Stomach smooth muscle (tissue), 2 donors: ENCODE data around the gene ARHGAP15.

ENCODE experiments used
- H3K27ac ChIP-seq: one replicate; pipeline ENCODE4 v1.7.0; 2013; ENCODE audit warnings: mild to moderate bottlenecking, low read length, inconsistent platforms
- H3K27me3 ChIP-seq, 2 donors: one replicate each; pipeline ENCODE4 v1.7.0; 2013; ENCODE audit warnings: low read length in 2 of 2; ENCODE audit not compliant: insufficient read depth in 2 of 2, control insufficient read depth in 1 of 2
- H3K36me3 ChIP-seq, 2 donors: one replicate each; pipeline ENCODE4 v1.7.0; 2013; ENCODE audit warnings: low read length in 2 of 2; ENCODE audit not compliant: control insufficient read depth in 2 of 2, insufficient read depth in 2 of 2
- H3K4me1 ChIP-seq: one replicate; pipeline ENCODE4 v1.7.0; 2013; ENCODE audit warnings: low read length; ENCODE audit not compliant: control insufficient read depth, insufficient read depth
- H3K4me3 ChIP-seq, 2 donors: one replicate each; pipeline ENCODE4 v1.7.0; 2013; ENCODE audit warnings: low read length in 2 of 2
- H3K9ac ChIP-seq, 2 donors: one replicate each; pipeline ENCODE4 v1.7.0; 2013; ENCODE audit warnings: low read length in 2 of 2, mild to moderate bottlenecking in 1 of 2
- H3K9me3 ChIP-seq, 2 donors: one replicate each; pipeline ENCODE4 v1.7.0; 2013; ENCODE audit warnings: low read length in 2 of 2; ENCODE audit not compliant: control insufficient read depth in 2 of 2
- donor health status: healthy.
- donor health status: Pancreatic carcinoma.

The ARHGAP15 gene

GRCh38 chr2:143481733-143482132 lies 352.5 kb downstream of the ARHGAP15 start:
- no peak overlapping the region for H3K9ac ChIP-seq
- H3K4me1 ChIP-seq = no peaks in the 10 kb centered on the region
- no peaks in the 10 kb centered on the region for H3K27me3 ChIP-seq
- no peaks in the 10 kb centered on the region for H3K36me3 ChIP-seq
- H3K4me3 ChIP-seq = no peak overlapping the region
- peak overlapping the region; percentile 26 for H3K27ac ChIP-seq
- H3K9me3 ChIP-seq = no peaks in the 10 kb centered on the region

- H3K27ac ChIP-seq = no peak overlapping the region
- no peaks in the 10 kb centered on the region for H3K9me3 ChIP-seq
- H3K4me3 ChIP-seq = no peak overlapping the region
These were observed 353.1 kb downstream of the ARHGAP15 start for GRCh38 chr2:143482316-143482715.

DNA sequence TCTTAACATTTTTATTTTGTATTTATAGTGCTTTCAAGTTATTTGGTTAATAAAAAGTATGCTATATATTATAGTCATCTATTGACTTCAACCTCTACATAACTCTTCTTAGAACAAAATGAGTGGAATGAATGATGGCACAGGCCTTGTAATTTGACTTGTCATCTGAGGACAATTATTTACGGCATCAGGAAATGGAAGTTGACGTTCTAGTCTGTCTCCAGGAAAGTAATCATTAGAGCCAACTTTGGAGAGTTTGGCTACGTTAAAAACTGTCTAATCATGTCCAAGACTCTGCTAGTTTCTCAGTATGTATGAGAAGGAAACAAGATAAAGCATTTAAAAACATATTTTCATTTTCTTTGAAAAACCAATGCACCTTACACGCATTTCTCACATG lies 353.6 kb downstream of the ARHGAP15 start:
- Histone ChIP-seq H3K27me3 (no peaks in the 10 kb centered on the region), H3K36me3 (no peaks in the 10 kb centered on the region), H3K4me1 (no peaks in the 10 kb centered on the region), H3K27ac (no peak overlapping the region), H3K9me3 (no peaks in the 10 kb centered on the region), H3K4me3 (no peak overlapping the region), H3K9ac (no peak overlapping the region)

More at GRCh38 chr2:143482316-143482715, 353.1 kb downstream of the ARHGAP15 start:
- no peak overlapping the region for H3K9ac ChIP-seq
- H3K36me3 ChIP-seq = no peaks in the 10 kb centered on the region
- no peaks in the 10 kb centered on the region for H3K27me3 ChIP-seq
- H3K4me1 ChIP-seq = no peaks in the 10 kb centered on the region

DNA sequence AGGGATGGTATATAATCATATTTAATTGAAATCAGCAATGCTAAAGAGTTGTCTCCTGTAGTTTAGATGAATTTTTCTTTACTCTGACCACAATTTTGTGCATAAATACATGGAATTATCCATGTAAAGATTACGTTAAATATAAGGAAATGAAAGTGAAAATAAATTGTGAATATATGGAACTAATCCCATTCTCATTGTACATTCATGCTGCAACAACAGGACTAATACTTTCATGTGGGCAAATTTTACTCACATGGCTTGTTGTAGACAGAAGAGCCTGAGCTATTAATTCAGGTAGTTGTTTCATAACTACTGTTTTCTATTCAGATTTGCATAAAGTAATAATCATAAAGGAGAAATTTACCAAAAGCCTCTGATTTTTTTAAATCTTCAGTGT lies 357.8 kb downstream of the ARHGAP15 start:
- no peak overlapping the region for H3K27ac ChIP-seq
- H3K27me3 ChIP-seq = no peaks in the 10 kb centered on the region
- no peaks in the 10 kb centered on the region for H3K36me3 ChIP-seq
- no peaks in the 10 kb centered on the region for H3K9me3 ChIP-seq
- no peak overlapping the region for H3K4me3 ChIP-seq
- no peaks in the 10 kb centered on the region for H3K4me1 ChIP-seq
- H3K9ac ChIP-seq = no peak overlapping the region

DNA sequence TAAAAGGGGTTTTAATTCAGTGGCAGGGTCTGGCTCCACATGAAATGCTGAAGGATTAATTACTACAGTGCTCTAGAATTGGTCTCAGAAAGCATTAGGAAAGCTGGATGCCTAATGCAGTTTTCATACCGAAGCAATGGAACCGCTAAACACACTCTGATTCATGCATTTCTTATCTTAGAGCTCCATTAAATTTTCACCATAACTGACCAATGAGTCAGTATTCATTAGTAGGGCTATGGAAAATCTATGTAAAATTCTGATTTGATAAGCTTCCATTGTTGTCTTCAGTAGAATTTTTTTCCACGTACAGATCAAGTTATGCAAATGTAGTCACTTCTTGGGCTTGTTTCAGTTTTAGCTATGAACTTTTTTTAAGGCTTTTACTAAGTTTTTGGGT lies 359.9 kb downstream of the ARHGAP15 start:
- Histone ChIP-seq H3K27ac (no peak overlapping the region), H3K27me3 (no peaks in the 10 kb centered on the region), H3K9me3 (no peaks in the 10 kb centered on the region), H3K36me3 (no peaks in the 10 kb centered on the region), H3K9ac (no peak overlapping the region), H3K4me1 (no peaks in the 10 kb centered on the region), H3K4me3 (no peak overlapping the region)

GRCh38 chr2:143491131-143491530 lies 361.9 kb downstream of the ARHGAP15 start:
- no peak overlapping the region for H3K27ac ChIP-seq

DNA sequence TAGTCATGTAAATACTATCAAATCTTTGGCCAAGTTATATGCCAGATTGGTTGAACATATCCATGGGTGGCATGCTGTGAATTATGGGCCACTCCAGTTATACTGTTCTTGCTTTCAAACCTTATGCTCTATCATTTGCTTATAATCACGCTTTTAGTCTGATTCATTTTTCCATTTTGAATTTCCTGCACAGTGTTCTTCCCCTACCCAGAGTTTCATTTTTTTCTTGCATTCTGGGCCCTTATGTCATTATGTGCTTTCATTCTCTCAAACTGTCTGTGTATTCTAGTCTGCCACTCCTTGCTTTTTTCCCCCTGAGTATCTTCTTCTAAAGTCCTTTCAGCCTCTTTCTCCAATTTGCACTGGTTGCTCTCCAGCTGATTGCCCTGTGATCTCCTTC lies 364.1 kb downstream of the ARHGAP15 start:
- H3K27me3 ChIP-seq = no peaks in the 10 kb centered on the region
- H3K4me1 ChIP-seq = no peaks in the 10 kb centered on the region
- H3K27ac ChIP-seq = no peak overlapping the region
- no peak overlapping the region for H3K4me3 ChIP-seq
- no peaks in the 10 kb centered on the region for H3K36me3 ChIP-seq
- H3K9ac ChIP-seq = no peak overlapping the region
- no peaks in the 10 kb centered on the region for H3K9me3 ChIP-seq

More at GRCh38 chr2:143491131-143491530, 361.9 kb downstream of the ARHGAP15 start:
- no peaks in the 10 kb centered on the region for H3K4me1 ChIP-seq
- H3K4me3 ChIP-seq = no peak overlapping the region
- no peaks in the 10 kb centered on the region for H3K36me3 ChIP-seq
- no peaks in the 10 kb centered on the region for H3K9me3 ChIP-seq
- H3K9ac ChIP-seq = no peak overlapping the region
- H3K27me3 ChIP-seq = no peaks in the 10 kb centered on the region

DNA sequence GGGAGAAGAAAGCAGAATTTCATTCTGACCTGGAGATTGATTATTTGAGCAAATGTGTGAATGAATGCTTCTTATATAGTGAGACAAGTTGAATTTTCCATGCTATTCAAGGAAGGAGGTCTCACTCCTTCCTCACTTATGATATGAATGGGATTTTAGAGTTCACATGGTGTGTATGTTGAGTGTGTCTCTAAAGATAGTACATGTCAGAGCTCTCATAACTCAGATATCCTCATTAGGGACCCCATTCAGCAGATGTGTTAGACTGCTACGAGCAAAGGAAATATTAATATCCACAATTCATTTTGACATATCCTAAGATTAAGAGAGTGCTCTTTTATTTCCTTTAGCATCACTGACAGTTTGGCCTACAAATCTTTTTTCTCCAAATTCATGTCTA lies 368.5 kb downstream of the ARHGAP15 start:
- H3K4me3 ChIP-seq = no peak overlapping the region
- no peak overlapping the region for H3K27ac ChIP-seq
- no peaks in the 10 kb centered on the region for H3K27me3 ChIP-seq
- H3K36me3 ChIP-seq = no peaks in the 10 kb centered on the region
- H3K9me3 ChIP-seq = no peaks in the 10 kb centered on the region
- H3K9ac ChIP-seq = no peak overlapping the region
- no peaks in the 10 kb centered on the region for H3K4me1 ChIP-seq

DNA sequence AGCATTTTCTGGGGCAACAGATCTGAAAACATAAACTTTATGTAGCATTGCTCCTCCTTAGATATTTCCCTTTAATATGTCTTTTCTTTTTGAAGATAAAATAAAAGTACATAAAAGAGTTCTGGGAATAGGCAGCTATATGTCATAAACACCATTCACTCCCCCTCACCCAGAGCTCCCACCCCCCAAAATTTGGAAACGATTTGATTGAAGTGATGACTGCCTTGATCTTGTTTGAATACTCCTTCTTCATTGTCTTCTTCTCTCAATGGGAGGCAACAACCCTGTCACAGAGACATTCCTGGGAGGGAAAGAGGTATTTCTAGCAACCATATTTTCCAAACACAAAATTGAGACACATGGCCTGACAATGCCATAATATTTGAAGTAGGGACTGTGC lies 369.3 kb downstream of the ARHGAP15 start:
- H3K4me3 ChIP-seq = no peak overlapping the region
- no peaks in the 10 kb centered on the region for H3K4me1 ChIP-seq
- H3K36me3 ChIP-seq = no peaks in the 10 kb centered on the region
- H3K27ac ChIP-seq = no peak overlapping the region
- no peaks in the 10 kb centered on the region for H3K9me3 ChIP-seq
- no peak overlapping the region for H3K9ac ChIP-seq
- H3K27me3 ChIP-seq = no peaks in the 10 kb centered on the region

- Histone ChIP-seq H3K4me3 (no peak overlapping the region), H3K36me3 (no peaks in the 10 kb centered on the region), H3K27me3 (no peaks in the 10 kb centered on the region), H3K9ac (no peak overlapping the region), H3K27ac (no peak overlapping the region), H3K4me1 (no peaks in the 10 kb centered on the region), H3K9me3 (no peaks in the 10 kb centered on the region)
These were observed 369.8 kb downstream of the ARHGAP15 start for GRCh38 chr2:143499061-143499460.

DNA sequence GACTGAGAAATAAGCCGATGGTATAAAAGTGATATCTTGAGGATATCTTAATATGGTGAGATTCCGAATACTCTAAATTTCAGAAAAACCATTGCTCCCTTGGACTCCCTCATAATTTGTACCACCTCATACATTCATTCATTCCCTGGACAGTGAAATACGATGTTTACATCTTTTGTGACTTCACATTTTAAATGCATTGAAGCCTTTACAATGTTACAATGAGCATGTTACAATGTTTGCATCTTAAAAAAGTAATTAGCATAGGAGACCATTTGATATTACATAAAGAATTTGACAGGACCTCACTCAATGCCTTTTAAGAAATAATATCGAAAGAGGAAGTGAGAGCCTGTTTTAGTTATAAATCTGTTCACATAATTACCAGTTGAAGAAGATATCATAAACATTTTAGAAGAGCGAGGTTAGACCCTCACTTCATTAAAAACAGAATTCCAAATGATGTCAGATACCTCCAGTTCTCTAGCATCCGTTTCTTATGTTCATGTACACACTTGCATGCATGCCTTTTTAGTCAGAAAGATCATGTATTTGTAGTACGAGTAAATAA lies 372.0 kb downstream of the ARHGAP15 start:
- no peak overlapping the region for H3K27ac ChIP-seq

More for the DNA sequence above, 372.0 kb downstream of the ARHGAP15 start:
- H3K27me3 ChIP-seq = no peaks in the 10 kb centered on the region
- no peak overlapping the region for H3K9ac ChIP-seq
- H3K4me3 ChIP-seq = no peak overlapping the region
- no peaks in the 10 kb centered on the region for H3K4me1 ChIP-seq
- no peaks in the 10 kb centered on the region for H3K36me3 ChIP-seq
- H3K9me3 ChIP-seq = no peaks in the 10 kb centered on the region
